ENCODE measurements around the gene DNER. TPM values are rescaled to one million over a fixed set of nuclear protein-coding genes. Genes with fewer than 3 reads are reported as not detected.

Gene DNER
- total and polyA plus RNA-seq, 2 experiments from 2014 or later, result 4.7 to 8.8 TPM

GRCh38 chr2:229489016-229489415 lies 225.3 kb downstream of the DNER start (continued):
- TF ChIP-seq ETS1 (IDR thresholded peaks at IDR 0.05), result no peak
- TF ChIP-seq STAT1 (IDR thresholded peaks at IDR 0.05; ENCODE audit: unreplicated experiment), result no peak

- H3K4me1 ChIP-seq (ENCODE audit: insufficient read depth), result peaks cover 17% of the 10 kb centered on the region
- Mint-ChIP-seq H3K9me3 (peaks cover 16% of the 10 kb centered on the region), H3K4me1 (peaks cover 23% of the 10 kb centered on the region), H3K27me3 (ENCODE audit: insufficient read depth, low read depth, poor library complexity) (no peaks in the 10 kb centered on the region), H3K36me3 (ENCODE audit: low read depth) (peaks cover 13% of the 10 kb centered on the region), H3K27ac (no peak overlapping the region), H3K4me3 (no peak overlapping the region)
- no peak overlapping the region for H3K4me3 ChIP-seq
- TF ChIP-seq NANOG (IDR thresholded peaks at IDR 0.05; ENCODE audit: borderline replicate concordance) (no peak), EZH2 (IDR thresholded peaks at IDR 0.05; ENCODE audit: low read depth, unreplicated experiment) (no peak), ZNF114 (CRISPR knock-in tag; IDR thresholded peaks at IDR 0.05) (no peak), ZNF331 (CRISPR knock-in tag; IDR thresholded peaks at IDR 0.05; ENCODE audit: low read depth) (no peak), REST (IDR thresholded peaks at IDR 0.05; ENCODE audit: unreplicated experiment) (no peak), CREB1 (CRISPR knock-in tag; IDR thresholded peaks at IDR 0.05; ENCODE audit: low read depth) (no peak), EZH2phosphoT487 (IDR thresholded peaks at IDR 0.05; ENCODE audit: unreplicated experiment) (no peak)
- TF ChIP-seq, protein P1, sequence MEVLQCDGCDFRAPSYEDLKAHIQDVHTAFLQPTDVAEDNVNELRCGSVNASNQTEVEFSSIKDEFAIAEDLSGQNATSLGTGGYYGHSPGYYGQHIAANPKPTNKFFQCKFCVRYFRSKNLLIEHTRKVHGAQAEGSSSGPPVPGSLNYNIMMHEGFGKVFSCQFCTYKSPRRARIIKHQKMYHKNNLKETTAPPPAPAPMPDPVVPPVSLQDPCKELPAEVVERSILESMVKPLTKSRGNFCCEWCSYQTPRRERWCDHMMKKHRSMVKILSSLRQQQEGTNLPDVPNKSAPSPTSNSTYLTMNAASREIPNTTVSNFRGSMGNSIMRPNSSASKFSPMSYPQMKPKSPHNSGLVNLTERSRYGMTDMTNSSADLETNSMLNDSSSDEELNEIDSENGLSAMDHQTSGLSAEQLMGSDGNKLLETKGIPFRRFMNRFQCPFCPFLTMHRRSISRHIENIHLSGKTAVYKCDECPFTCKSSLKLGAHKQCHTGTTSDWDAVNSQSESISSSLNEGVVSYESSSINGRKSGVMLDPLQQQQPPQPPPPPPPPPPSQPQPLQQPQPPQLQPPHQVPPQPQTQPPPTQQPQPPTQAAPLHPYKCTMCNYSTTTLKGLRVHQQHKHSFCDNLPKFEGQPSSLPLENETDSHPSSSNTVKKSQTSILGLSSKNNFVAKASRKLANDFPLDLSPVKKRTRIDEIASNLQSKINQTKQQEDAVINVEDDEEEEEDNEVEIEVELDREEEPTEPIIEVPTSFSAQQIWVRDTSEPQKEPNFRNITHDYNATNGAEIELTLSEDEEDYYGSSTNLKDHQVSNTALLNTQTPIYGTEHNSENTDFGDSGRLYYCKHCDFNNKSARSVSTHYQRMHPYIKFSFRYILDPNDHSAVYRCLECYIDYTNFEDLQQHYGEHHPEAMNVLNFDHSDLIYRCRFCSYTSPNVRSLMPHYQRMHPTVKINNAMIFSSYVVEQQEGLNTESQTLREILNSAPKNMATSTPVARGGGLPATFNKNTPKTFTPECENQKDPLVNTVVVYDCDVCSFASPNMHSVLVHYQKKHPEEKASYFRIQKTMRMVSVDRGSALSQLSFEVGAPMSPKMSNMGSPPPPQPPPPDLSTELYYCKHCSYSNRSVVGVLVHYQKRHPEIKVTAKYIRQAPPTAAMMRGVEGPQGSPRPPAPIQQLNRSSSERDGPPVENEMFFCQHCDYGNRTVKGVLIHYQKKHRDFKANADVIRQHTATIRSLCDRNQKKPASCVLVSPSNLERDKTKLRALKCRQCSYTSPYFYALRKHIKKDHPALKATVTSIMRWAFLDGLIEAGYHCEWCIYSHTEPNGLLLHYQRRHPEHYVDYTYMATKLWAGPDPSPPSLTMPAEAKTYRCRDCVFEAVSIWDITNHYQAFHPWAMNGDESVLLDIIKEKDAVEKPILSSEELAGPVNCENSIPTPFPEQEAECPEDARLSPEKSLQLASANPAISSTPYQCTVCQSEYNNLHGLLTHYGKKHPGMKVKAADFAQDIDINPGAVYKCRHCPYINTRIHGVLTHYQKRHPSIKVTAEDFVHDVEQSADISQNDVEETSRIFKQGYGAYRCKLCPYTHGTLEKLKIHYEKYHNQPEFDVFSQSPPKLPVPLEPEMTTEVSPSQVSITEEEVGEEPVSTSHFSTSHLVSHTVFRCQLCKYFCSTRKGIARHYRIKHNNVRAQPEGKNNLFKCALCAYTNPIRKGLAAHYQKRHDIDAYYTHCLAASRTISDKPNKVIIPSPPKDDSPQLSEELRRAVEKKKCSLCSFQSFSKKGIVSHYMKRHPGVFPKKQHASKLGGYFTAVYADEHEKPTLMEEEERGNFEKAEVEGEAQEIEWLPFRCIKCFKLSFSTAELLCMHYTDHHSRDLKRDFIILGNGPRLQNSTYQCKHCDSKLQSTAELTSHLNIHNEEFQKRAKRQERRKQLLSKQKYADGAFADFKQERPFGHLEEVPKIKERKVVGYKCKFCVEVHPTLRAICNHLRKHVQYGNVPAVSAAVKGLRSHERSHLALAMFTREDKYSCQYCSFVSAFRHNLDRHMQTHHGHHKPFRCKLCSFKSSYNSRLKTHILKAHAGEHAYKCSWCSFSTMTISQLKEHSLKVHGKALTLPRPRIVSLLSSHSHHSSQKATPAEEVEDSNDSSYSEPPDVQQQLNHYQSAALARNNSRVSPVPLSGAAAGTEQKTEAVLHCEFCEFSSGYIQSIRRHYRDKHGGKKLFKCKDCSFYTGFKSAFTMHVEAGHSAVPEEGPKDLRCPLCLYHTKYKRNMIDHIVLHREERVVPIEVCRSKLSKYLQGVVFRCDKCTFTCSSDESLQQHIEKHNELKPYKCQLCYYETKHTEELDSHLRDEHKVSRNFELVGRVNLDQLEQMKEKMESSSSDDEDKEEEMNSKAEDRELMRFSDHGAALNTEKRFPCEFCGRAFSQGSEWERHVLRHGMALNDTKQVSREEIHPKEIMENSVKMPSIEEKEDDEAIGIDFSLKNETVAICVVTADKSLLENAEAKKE (CRISPR knock-in tag; IDR thresholded peaks at IDR 0.05), result no peak
- H3K4me2 ChIP-seq, result no peak overlapping the region
- no peak overlapping the region for H3K27ac ChIP-seq (ENCODE audit: low read depth)
- H2AFZ ChIP-seq, result no peak overlapping the region
- ATAC-seq (no peak), DNase-seq (ENCODE audit: low spot score) (no peak)
- H3K79me2 ChIP-seq (replicated peaks; ENCODE audit: insufficient read depth), result no peaks in the 10 kb centered on the region
- no peaks in the 10 kb centered on the region for H3F3A ChIP-seq (replicated peaks; ENCODE audit: low read depth)
- H4K20me1 ChIP-seq (replicated peaks; ENCODE audit: insufficient read depth), result no peaks in the 10 kb centered on the region
- H3K9me2 ChIP-seq (ENCODE audit: insufficient read depth), result 0 out of 2 replicates have a peak, but pooled peaks cover 7% of the 10 kb centered on the region
- H3K36me3 ChIP-seq (ENCODE audit: insufficient read depth), result no peaks in the 10 kb centered on the region
- H3K27me3 ChIP-seq (ENCODE audit: insufficient read depth), result no peaks in the 10 kb centered on the region
Observed at GRCh38 chr2:229488232-229488631, 226.1 kb downstream of the DNER start.

Measured in GM23338 (cell line).